SU-DHL-6 (cell line): ENCODE measurements around the gene TYW1B.
"Not testable (repeated sequence)": the region's sequence is repeated elsewhere in the genome, so short reads cannot be mapped to it uniquely, and the experiment has no call there.

Experiments used
- H2AFZ ChIP-seq: fragments of 200-600 bp; sonication (generic); 2 replicates; pipeline ENCODE4 v1.6.1; 2014; ENCODE audit warnings: low read depth, mild to moderate bottlenecking, moderate library complexity, mixed read lengths, antibody characterized with exemption, low read length; ENCODE audit not compliant: severe bottlenecking
- H3F3A ChIP-seq: fragments of 200-600 bp; shearing (Covaris generic); 2 replicates; pipeline ENCODE4 v1.6.0; 2016; ENCODE audit warnings: antibody characterized with exemption, mild to moderate bottlenecking; ENCODE audit not compliant: insufficient read depth
- H3K27ac ChIP-seq: fragments of 200-600 bp; sonication (generic); 2 replicates; pipeline ENCODE4 v1.5.1; 2016; ENCODE audit warnings: low read depth, mild to moderate bottlenecking, low read length, moderate library complexity, mixed read lengths
- H3K27me3 ChIP-seq: fragments of 200-600 bp; sonication (generic), shearing (Covaris generic); 2 replicates; pipeline ENCODE4 v1.6.0; 2014; ENCODE audit warnings: mild to moderate bottlenecking, low read length
- H3K36me3 ChIP-seq: fragments of 200-600 bp; sonication (generic); 2 replicates; pipeline ENCODE4 v1.6.1; 2014; ENCODE audit warnings: mild to moderate bottlenecking, low read length, mixed read lengths
- H3K4me2 ChIP-seq: fragments of 300-600, 200-600 bp; shearing (Covaris generic), sonication (generic); 2 replicates; pipeline ENCODE4 v1.6.0; 2014; ENCODE audit warnings: low read length, low read depth, mild to moderate bottlenecking; ENCODE audit not compliant: poor library complexity, severe bottlenecking
- H3K4me3 ChIP-seq: fragments of 200-600 bp; sonication (generic); 2 replicates; pipeline ENCODE4 v1.5.1; 2014; ENCODE audit warnings: antibody characterized with exemption, low read length, mild to moderate bottlenecking, mixed read lengths; ENCODE audit not compliant: insufficient read depth, poor library complexity, severe bottlenecking
- H3K79me2 ChIP-seq: fragments of 200-600 bp; sonication (generic); 2 replicates; pipeline ENCODE4 v1.6.1; 2014; ENCODE audit warnings: mild to moderate bottlenecking, low read length, moderate library complexity; ENCODE audit not compliant: insufficient read depth
- H3K9ac ChIP-seq: fragments of 200-600 bp; sonication (generic); 2 replicates; pipeline ENCODE4 v1.7.0; 2014; ENCODE audit warnings: mild to moderate bottlenecking, low read length
- H3K9me2 ChIP-seq: fragments of 200-600 bp; sonication (generic); replicated peaks from 2 replicates; pipeline ENCODE4 v1.6.1; 2014; ENCODE audit warnings: low read length; ENCODE audit not compliant: insufficient read depth
- H3K9me3 ChIP-seq: fragments of 200-600 bp; sonication (generic); 2 replicates; pipeline ENCODE4 v1.6.1; 2014; ENCODE audit warnings: low read length, mixed read lengths; ENCODE audit not compliant: insufficient read depth
- H4K20me1 ChIP-seq: fragments of 200-600 bp; sonication (generic); 2 replicates; pipeline ENCODE4 v1.6.1; 2014; ENCODE audit warnings: low read depth, mild to moderate bottlenecking, antibody characterized with exemption, low read length, moderate library complexity, mixed read lengths
- EZH2phosphoT487 ChIP-seq: fragments of 200-600 bp; sonication (generic), shearing (Covaris generic); conservative IDR thresholded peaks from 2 replicates; pipeline ENCODE4 v1.6.1; 2018; ENCODE audit warnings: mild to moderate bottlenecking, antibody characterized with exemption, low read length, moderate library complexity, mixed read lengths

TYW1B gene

GRCh38 chr7:72538147-72538546, 289.9 kb downstream of the TYW1B start:
- H3K9ac ChIP-seq = no peak overlapping the region

GRCh38 chr7:72536038-72536437, 292.0 kb downstream of the TYW1B start:
- not testable (repeated sequence) for H3K79me2 ChIP-seq, H3F3A ChIP-seq

More at GRCh38 chr7:72538147-72538546, 289.9 kb downstream of the TYW1B start:
- H3K79me2 ChIP-seq = no peaks in the 10 kb centered on the region
- H4K20me1 ChIP-seq = no peaks in the 10 kb centered on the region
- no peaks in the 10 kb centered on the region for H3K27me3 ChIP-seq
- H2AFZ ChIP-seq = no peak overlapping the region
- no peak overlapping the region for H3K4me3 ChIP-seq
- H3K4me2 ChIP-seq = no peak overlapping the region
- H3K36me3 ChIP-seq = no peaks in the 10 kb centered on the region
- H3K27ac ChIP-seq = no peak overlapping the region
- no peaks in the 10 kb centered on the region for H3K9me2 ChIP-seq
- H3F3A ChIP-seq = no peaks in the 10 kb centered on the region
- no peaks in the 10 kb centered on the region for H3K9me3 ChIP-seq
- TF ChIP-seq EZH2phosphoT487 = no peak

DNA sequence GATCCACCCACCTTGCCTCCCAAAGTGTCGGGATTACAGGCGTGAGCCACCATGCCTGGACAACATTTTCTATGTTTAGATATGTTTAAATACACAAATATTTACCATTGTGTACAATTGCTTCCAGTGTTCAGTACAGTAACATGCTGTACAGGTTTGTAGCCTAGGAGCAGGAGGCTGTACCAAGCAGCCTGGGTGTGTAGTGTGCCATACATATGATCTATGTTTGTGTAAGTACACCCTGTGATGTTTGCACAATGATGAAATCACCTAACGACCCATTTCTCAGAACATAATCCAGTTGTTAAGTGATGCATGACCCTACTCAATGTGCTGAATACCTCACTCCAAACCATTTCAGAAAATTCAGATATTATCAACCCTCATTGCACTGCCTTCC, 297.0 kb downstream of the TYW1B start:
- not testable (repeated sequence) for H3K36me3 ChIP-seq, H3K27me3 ChIP-seq, H3F3A ChIP-seq

More at GRCh38 chr7:72536038-72536437, 292.0 kb downstream of the TYW1B start:
- not testable (repeated sequence) for H3K4me3 ChIP-seq, H3K9me3 ChIP-seq, H3K27ac ChIP-seq, H2AFZ ChIP-seq, H3K9me2 ChIP-seq, H3K4me2 ChIP-seq, H4K20me1 ChIP-seq, H3K36me3 ChIP-seq, H3K9ac ChIP-seq, H3K27me3 ChIP-seq

More for the DNA sequence above, 297.0 kb downstream of the TYW1B start:
- H3K4me2 ChIP-seq, H4K20me1 ChIP-seq, H3K9me3 ChIP-seq, H3K9ac ChIP-seq, H3K79me2 ChIP-seq, H3K9me2 ChIP-seq, H2AFZ ChIP-seq, H3K27ac ChIP-seq, H3K4me3 ChIP-seq: not testable (repeated sequence)
